SHP77 (cell line): Measurements from ENCODE around the gene TUNAR.
A peak's percentile ranks its signal among the peaks of the same experiment; 100 is the strongest.

Experiments
- DNase-seq, 2 experiments: peaks; one replicate each; lab custom pipeline; 2025; lab: John Stamatoyannopoulos, UW

Gene TUNAR

DNA sequence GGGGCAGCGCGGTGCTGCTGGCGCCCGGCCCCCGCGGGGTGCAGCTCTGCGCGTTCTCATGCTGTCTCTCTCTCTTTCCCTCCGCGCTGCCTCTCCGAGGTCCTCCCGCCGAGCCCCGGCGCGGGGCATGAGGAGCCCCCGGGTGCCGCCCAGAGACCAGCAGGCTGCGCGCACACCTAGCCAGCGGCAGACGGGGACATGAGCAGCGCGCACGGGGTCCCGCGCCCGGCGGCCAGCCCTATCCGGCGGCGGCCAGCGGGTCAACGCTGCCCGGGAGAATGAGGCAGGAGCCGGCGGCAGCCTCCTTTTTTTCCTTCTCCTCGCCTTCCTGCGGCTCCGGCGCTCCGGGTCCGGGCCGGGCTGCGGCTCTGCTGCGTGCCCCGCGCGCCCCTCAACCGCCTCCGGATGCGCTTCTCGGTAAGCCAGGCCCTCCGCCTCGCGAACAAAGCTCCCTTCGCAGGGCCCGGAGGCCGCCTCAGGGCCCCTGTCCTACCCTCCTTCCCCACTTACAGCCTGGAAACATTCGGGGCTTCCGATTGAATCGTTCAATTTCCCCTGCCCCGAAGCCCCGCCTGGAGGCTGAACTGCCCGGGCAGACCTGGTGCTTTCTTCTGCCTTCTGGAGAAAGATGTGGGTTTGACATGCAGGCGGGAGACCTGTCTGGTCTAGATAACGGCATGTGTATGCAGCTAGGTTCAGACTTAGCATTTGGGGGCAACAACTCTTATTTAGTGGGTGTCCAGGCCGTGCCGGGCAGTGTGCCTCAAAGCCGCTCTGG, at the start of gene TUNAR:
TUNAR (plus strand) TSS at position 72 of the 778 bp plus-strand sequence.
- no peak for DNase-seq

- DNase-seq: no peak
Measured at GRCh38 chr14:95828649-95829265, 47.9 kb upstream of the TUNAR start.

GRCh38 chr14:95829321-95829720, 47.3 kb upstream of the TUNAR start:
- no peak for DNase-seq

- DNase-seq: no peak
Measured at GRCh38 chr14:95830386-95830785, 46.2 kb upstream of the TUNAR start.

- no peak for DNase-seq
Measured at GRCh38 chr14:95831041-95831440, 45.6 kb upstream of the TUNAR start.

DNA sequence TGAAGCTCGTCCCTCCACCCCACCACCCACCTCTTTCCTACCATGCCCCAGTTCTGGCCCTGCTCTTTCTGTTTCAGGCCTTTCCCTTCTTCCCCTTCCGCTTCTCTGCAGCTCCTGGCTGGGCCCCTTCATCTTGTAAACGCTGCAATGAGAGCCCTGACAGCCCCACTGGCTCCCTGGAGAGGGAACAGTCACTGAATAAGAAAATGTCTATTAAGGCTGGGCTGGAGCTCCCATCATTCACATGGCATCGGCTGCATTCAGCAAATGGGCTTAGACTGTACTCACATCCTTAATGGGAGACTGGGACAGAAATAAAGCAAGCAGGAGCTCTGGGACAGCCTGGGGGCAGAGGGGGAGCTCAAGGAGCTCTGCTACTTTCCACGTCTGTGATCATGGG, 45.2 kb upstream of the TUNAR start:
- DNase-seq: no peak

DNA sequence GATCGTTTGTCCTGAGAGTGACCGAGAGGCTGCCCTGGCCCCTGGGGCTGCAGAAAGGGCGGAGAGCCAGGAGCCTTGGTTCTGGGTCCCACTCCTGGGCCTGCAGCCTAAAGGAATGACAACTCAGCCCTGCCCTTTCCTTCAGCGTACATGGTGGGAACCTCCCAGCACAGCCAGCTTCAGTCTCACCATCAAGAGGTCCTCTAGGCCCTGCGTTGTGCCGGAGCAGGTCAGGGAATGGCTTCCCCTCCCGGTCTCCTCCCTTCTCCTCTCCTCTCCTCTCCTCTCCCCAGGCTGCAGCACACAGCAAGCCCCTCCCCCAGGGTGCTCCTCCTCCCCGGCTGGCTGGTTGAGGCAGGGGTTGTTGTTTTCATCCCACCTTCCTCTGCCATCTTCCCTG, 44.6 kb upstream of the TUNAR start:
- no peak for DNase-seq

DNA sequence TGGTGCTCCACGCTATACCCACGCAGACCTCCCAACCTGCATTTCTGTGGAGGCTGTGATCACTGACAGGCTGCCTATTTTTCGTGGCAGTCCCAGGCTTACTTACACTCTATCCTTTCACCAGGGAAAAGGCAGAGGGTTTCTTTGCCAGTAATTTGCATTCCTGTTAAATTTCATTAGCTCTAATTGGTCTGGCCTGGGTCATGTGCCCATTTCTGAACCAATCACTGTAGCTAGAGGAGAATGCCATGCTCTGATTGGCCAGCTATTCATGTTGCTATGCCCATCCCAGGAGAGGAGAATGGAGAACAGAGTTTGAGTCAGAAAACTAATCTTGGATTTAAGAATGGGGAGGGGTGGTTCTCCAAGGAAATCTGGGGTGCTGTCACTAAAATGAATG, 43.2 kb upstream of the TUNAR start:
- no peak for DNase-seq

- DNase-seq: no peak
Measured at GRCh38 chr14:95834496-95834895, 42.1 kb upstream of the TUNAR start.

DNA sequence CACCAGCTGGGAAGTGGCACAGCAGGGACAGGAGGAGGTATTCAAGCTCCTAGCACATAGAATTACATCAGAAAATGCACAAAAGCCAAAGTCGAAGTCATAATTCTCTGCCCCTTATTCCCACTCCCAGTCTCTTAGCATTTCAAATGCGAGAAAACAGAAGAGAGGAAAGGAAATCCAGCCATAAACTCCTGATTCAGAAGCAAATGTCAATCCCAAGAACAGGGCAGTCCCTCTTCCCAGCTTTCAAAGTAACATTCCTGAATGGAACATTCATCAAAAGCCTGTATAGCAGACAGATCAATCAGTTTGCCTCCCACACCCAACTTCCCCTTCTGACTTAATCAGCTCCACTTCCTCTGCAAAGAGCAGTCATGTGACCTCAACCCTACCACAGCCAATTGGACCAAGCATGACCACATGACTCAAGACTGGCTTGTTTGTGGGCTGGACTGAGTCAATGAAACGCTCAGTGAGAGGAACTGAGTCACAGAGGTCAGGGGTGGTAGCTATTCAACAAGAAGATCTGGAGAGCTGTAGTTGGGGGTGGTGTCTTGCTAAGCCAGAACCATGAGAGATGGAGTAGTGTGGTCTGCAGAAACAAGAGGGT, 41.4 kb upstream of the TUNAR start:
- no peak for DNase-seq

- DNase-seq: no peak
Measured at GRCh38 chr14:95838862-95839261, 37.8 kb upstream of the TUNAR start.

- no peak for DNase-seq
Measured at GRCh38 chr14:95840094-95840700, 36.4 kb upstream of the TUNAR start.

- DNase-seq: no peak
Measured at GRCh38 chr14:95841668-95842067, 35.0 kb upstream of the TUNAR start.

DNA sequence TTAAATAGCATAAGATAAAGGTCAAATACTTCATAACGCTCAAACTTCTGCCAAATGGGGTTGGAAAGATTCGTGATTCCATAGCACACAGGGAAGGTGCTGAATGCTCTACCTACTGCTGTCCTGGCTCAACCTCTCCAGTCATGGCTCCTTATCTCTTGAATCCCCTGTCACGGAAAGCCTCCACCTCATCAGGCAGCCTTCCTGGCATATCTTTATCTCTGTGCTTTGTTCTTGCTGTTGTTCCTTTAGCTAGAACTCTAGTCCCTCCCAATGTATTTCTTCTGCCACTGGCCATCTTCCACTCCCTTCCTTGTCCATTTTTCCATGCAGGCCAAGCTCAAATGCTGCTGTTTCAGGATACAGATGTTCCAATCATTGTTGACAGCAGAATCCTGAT, 26.9 kb upstream of the TUNAR start:
- DNase-seq: no peak

- no peak for DNase-seq
Measured at GRCh38 chr14:95850429-95850828, 26.2 kb upstream of the TUNAR start.

- no peak for DNase-seq
Measured at GRCh38 chr14:95855606-95856005, 21.0 kb upstream of the TUNAR start.

DNA sequence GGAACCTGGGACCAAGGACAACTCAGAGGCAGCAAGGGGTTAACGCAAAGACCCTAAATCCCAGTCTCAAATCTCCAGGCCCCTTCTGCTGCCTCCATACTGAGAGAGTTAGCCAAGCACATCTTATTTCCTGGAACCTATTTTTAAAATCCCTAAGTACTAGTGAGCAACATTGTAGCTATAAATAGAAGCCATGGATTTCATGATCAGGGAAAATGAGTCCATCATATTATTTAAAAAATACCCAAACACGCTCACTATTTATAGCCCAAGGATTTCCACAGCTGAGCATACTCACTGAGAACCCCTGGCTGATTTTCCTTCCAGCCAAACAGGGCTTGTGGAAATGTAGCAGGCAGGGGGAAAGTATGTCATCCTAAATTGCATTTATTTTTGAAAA, 19.4 kb upstream of the TUNAR start:
- no peak for DNase-seq

- DNase-seq: no peak
Measured at GRCh38 chr14:95858893-95859292, 17.7 kb upstream of the TUNAR start.

GRCh38 chr14:95862243-95862642, 14.4 kb upstream of the TUNAR start:
- no peak for DNase-seq

- no peak for DNase-seq
Measured at GRCh38 chr14:95863295-95863694, 13.3 kb upstream of the TUNAR start.

DNA sequence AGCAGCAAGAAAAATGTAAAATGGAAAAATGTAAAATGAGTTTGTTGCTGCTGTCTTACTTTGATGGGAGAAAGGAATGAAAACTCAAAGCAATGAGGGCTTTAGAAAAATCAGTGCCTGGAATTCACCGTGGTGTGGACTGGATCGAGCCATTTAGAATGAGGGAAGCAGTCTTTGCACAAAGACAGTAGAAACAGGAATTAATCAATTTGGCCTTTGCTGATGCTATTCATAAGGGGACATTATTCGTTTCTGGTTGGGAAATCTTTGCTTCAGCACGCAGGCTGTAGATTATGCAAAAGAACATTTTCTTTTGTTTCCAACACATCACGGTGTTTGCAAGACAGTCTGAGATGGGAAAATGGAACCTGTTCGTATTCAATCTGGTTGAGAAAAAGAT, 6.9 kb upstream of the TUNAR start:
- DNase-seq: no peak

DNA sequence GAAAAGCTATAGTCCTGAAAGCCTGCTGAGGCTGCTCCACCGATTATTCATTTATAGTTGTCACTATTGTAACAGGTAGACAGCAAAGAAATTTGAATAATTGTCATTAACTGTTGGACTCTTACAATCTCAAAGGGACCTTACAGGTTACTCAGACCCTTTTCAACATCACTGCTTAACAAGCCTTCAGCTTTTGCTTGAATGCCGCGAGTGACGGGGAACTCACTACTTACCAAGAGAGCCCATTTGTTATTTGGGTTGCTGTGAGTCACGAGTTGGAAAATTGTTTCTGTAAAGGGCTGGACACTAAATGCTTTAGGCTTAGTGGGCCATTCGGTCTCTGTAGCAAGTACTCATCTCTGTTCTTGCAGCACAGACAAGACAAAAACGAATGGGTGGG, 5.9 kb upstream of the TUNAR start:
- no peak for DNase-seq

- peak; percentile 24 to 40 for DNase-seq
Measured at GRCh38 chr14:95871531-95871930, 5.1 kb upstream of the TUNAR start.
